GM19035 (cell line): ENCODE results near the gene CAMSAP1.

ENCODE experiments used
- ATAC-seq: cut with Tn5 transposase; IDR thresholded peaks from one replicate; pipeline ENCODE4 v1.9.1; 2021; ENCODE audit not compliant: unreplicated experiment

CAMSAP1 gene

GRCh38 chr9:135776893-135777622 lies 130.3 kb downstream of the CAMSAP1 start:
- ATAC-seq: no peak

- no peak for ATAC-seq
Observed at GRCh38 chr9:135775911-135776310, 131.4 kb downstream of the CAMSAP1 start.

- no peak for ATAC-seq
Observed at GRCh38 chr9:135774794-135775525, 132.4 kb downstream of the CAMSAP1 start.

GRCh38 chr9:135774239-135774747 lies 133.1 kb downstream of the CAMSAP1 start:
- no peak for ATAC-seq

GRCh38 chr9:135773530-135774238 lies 133.7 kb downstream of the CAMSAP1 start:
- ATAC-seq: no peak

GRCh38 chr9:135772702-135773493 lies 134.4 kb downstream of the CAMSAP1 start:
- no peak for ATAC-seq

- no peak for ATAC-seq
Observed at GRCh38 chr9:135772056-135772646, 135.2 kb downstream of the CAMSAP1 start.

GRCh38 chr9:135771401-135772051 lies 135.8 kb downstream of the CAMSAP1 start:
- ATAC-seq: no peak

GRCh38 chr9:135770771-135771170 lies 136.6 kb downstream of the CAMSAP1 start:
- no peak for ATAC-seq

- no peak for ATAC-seq
Observed at GRCh38 chr9:135770203-135770535, 137.2 kb downstream of the CAMSAP1 start.

GRCh38 chr9:135769489-135770202 lies 137.7 kb downstream of the CAMSAP1 start:
- no peak for ATAC-seq

- ATAC-seq: no peak
Observed at GRCh38 chr9:135768516-135769218, 138.7 kb downstream of the CAMSAP1 start.

GRCh38 chr9:135766707-135767106 lies 140.6 kb downstream of the CAMSAP1 start:
- no peak for ATAC-seq

GRCh38 chr9:135766251-135766650 lies 141.1 kb downstream of the CAMSAP1 start:
- ATAC-seq: no peak

- ATAC-seq: no peak
Observed at GRCh38 chr9:135765416-135765815, 141.9 kb downstream of the CAMSAP1 start.

- no peak for ATAC-seq
Observed at GRCh38 chr9:135764731-135765130, 142.6 kb downstream of the CAMSAP1 start.

- ATAC-seq: no peak
Observed at GRCh38 chr9:135763716-135764446, 143.5 kb downstream of the CAMSAP1 start.

GRCh38 chr9:135762921-135763320 lies 144.4 kb downstream of the CAMSAP1 start:
- no peak for ATAC-seq
